Heart left ventricle (tissue), 13 donors: Measurements from ENCODE around the gene ADGRG7.

ENCODE experiments used
- POLR2A ChIP-seq, 2 donors: fragments of 450-650 bp; IDR thresholded peaks; one replicate each; pipeline ENCODE4 v1.6.1; 2017; ENCODE audit warnings: antibody characterized with exemption in 2 of 2, mild to moderate bottlenecking in 2 of 2, moderate library complexity in 2 of 2
- TF ChIP-seq, protein P1 (sequence below), 12 donors: fragments of 200-600 bp; sonication (generic) in 4 of 12; IDR thresholded peaks; one replicate each; pipeline versions ENCODE4 v1.5.0 to v1.8.0; 2018 to 2022; ENCODE audit warnings: antibody characterized with exemption in 12 of 12, mild to moderate bottlenecking in 5 of 12
- donor health status: ischemic (EF 13 %, LVEDD 7.1; RV severe dilation, severe dysfunction).
- donor health status: DM: no; HTN: yes; CAD: no.
- donor health status: DM: no; HTN: no; CAD: no.
- donor health status: ischemic (EF 25% LVEDD 6.9; RV normal size, moderate dysfunction).
- donor health status: ischemic (EF 25% LVEDD 5.7; RV mildly dilated, moderate dysfunction).
- donor health status: ischemic (EF 35%, LVEDD 5.7; RV mildly dilated, moderate dysfunction).
- donor health status: nonischemic (EF 11% LVEDD 7.7; RV severe dilation, severe dysfunction).
- donor health status: DM: yes; HTN: yes; CAD: no.
- donor health status: PGD.
- donor health status: ischemic (EF 29% LVEDD 5.4; RV normal size, mild dysfunction).
- donor health status: nonischemic (EF 23%, LVEDD 6.1; RV moderate dilation, normal function).

DNA sequence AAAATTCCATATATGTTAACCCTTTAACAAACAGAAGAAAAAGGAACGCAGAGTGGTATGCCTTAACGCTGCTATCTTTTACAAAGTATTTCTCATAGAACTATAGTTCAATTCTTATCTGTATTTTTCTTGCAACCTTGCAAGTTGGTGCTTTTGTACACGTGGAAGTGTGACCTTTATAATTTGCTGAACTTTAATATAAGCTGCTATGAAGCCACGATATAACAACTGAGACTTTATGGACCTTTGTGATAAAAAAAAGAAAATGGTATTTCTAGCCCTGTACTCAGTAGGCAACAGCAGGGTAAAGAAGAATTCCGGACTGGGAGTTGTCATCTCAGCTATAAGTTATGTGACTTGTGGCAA, 93.6 kb downstream of the ADGRG7 start:
- TF ChIP-seq, protein P1, sequence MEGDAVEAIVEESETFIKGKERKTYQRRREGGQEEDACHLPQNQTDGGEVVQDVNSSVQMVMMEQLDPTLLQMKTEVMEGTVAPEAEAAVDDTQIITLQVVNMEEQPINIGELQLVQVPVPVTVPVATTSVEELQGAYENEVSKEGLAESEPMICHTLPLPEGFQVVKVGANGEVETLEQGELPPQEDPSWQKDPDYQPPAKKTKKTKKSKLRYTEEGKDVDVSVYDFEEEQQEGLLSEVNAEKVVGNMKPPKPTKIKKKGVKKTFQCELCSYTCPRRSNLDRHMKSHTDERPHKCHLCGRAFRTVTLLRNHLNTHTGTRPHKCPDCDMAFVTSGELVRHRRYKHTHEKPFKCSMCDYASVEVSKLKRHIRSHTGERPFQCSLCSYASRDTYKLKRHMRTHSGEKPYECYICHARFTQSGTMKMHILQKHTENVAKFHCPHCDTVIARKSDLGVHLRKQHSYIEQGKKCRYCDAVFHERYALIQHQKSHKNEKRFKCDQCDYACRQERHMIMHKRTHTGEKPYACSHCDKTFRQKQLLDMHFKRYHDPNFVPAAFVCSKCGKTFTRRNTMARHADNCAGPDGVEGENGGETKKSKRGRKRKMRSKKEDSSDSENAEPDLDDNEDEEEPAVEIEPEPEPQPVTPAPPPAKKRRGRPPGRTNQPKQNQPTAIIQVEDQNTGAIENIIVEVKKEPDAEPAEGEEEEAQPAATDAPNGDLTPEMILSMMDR (IDR thresholded peaks at IDR 0.05), result no peak
- no peak for TF ChIP-seq POLR2A (IDR thresholded peaks at IDR 0.05)
